GM10248 (cell line): ENCODE results near the gene TMEM19.

Experiments used
- CTCF ChIA-PET: fragments of 300-600 bp; sonication (Branson Sonifier 250); formaldehyde crosslinking; extraction: SDS; loops from one replicate; lab custom pipeline; 2021; ENCODE audit warnings: antibody characterized with exemption; lab: Yijun Ruan, JAX
- POLR2A ChIA-PET: fragments of 350-650 bp; sonication (Branson Sonifier 250); formaldehyde crosslinking; extraction: SDS; loops from one replicate; lab custom pipeline; 2020; ENCODE audit warnings: antibody characterized with exemption; lab: Yijun Ruan, JAX
- DNase-seq: peaks from one replicate; pipeline ENCODE4 v3.0.0; 2012; ENCODE audit errors: extremely low spot score
- TF ChIP-seq, protein P1 (sequence below): IDR thresholded peaks from 2 replicates; pipeline ENCODE4 v1.5.1; 2012; ENCODE audit warnings: mild to moderate bottlenecking, low read depth; ENCODE audit errors: extremely low read depth, missing control alignments, control extremely low read depth

TMEM19 gene

DNA sequence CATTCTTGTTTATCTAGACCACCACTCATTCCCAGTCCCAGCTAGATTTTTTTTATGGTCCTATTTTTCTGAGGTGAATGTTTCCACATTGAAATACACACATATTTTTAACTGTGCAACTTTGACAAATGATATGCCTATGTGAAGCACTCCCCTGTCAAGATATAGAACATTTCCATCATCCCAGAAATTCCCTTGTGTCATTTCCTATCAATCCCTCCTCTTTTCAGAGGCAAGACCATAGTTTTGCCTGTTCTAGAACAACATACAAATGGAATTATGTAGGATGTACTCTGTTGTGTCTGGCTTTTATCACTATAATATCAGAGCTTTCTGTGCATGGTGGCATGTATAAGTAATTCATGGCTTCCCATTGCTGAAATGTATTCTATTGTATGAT is 32.7 kb downstream of the TMEM19 start:
- no peak for DNase-seq
- CTCF ChIA-PET: interaction anchor here (0.7 to 3.3 kb wide), 3 partner anchors 10 to 28 kb away, joined by 3 to 10 read pairs (median 4); no protein-coding TSS in a partner anchor
- POLR2A ChIA-PET: no interaction called here
- TF ChIP-seq, protein P1, sequence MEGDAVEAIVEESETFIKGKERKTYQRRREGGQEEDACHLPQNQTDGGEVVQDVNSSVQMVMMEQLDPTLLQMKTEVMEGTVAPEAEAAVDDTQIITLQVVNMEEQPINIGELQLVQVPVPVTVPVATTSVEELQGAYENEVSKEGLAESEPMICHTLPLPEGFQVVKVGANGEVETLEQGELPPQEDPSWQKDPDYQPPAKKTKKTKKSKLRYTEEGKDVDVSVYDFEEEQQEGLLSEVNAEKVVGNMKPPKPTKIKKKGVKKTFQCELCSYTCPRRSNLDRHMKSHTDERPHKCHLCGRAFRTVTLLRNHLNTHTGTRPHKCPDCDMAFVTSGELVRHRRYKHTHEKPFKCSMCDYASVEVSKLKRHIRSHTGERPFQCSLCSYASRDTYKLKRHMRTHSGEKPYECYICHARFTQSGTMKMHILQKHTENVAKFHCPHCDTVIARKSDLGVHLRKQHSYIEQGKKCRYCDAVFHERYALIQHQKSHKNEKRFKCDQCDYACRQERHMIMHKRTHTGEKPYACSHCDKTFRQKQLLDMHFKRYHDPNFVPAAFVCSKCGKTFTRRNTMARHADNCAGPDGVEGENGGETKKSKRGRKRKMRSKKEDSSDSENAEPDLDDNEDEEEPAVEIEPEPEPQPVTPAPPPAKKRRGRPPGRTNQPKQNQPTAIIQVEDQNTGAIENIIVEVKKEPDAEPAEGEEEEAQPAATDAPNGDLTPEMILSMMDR: no peak

DNA sequence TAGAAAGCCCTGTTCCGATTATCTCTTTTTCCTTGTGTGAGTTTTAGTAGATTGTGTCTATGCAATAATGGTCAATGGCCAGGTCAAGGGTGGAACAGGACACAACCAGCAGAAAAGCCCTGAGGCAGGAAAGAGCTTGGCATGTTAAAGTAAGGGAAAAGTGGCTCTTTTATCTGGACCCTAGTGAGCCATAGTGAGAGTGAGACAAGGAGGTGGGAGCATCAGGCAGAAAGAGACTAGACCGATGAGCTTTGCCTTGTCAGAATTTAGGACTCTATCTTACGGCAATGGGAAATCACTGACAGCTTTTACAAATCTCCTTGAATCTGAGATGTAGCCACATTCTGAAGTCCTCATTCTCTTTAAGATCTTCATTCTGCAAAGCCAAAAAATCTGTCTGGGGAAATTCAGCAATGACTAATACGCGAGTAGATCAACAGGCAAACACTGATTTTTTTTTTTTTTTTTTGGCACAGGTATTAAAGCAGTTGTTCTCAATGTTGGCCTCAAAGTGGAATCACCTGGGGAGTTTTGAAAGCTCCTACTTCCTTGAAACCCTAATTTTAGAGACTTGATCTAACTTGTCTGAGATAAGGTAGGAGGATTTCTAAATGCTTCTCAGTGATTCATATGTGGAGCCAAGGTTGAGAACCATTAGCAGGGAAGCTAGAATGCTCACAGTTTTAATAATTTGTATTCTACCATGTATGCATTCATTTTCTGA is 33.9 kb downstream of the TMEM19 start:
- TF ChIP-seq, protein P1: no peak
- no peak for DNase-seq
- ChIA-PET CTCF (interaction anchor here (0.7 to 3.3 kb wide), 3 partner anchors 12 to 82 kb away, joined by 3 to 10 read pairs (median 3); partner anchors contain the start of gene TMEM19), POLR2A (interaction anchor here (0.6 kb wide), 1 partner anchor 1820 kb away, joined by 6 read pairs; no protein-coding TSS in a partner anchor)

DNA sequence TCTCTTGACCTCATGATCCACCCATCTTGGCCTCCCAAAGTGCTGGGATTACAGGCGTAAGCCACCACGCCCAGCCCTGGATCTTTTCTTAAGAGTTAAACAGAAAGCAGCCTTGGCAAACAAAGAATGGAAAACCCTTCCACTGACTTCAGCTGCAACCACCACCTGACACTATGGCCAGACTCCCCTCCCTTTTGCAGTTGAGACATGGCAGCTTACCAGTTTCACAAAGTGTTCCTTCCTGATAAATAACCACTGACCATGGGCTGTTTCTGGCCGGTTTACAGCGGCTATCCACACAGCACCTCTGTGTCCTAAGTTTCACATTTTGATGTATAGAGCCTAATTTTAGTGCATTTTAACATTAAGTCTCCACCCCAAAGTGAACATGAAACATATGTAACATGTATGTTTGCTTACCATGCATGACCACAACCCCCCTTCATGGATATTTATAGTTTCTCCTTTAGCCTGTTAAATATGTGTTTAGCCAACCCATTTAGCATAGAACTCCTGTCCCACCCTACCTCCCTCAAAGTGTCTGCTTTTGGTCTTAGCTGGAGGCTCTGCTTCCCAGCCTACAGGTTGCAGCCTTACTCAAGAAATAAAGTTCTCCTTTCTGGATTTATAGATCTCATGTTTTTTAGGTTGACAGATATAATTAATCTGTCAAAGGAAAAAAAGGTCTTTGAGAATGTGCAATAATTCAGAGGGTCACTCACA is 36.1 kb downstream of the TMEM19 start:
- ChIA-PET POLR2A (no interaction called here), CTCF (interaction anchor here (1.5 kb wide), 1 partner anchor 12 kb away, joined by 3 read pairs; no protein-coding TSS in a partner anchor)
- DNase-seq: no peak
- TF ChIP-seq, protein P1: no peak

DNA sequence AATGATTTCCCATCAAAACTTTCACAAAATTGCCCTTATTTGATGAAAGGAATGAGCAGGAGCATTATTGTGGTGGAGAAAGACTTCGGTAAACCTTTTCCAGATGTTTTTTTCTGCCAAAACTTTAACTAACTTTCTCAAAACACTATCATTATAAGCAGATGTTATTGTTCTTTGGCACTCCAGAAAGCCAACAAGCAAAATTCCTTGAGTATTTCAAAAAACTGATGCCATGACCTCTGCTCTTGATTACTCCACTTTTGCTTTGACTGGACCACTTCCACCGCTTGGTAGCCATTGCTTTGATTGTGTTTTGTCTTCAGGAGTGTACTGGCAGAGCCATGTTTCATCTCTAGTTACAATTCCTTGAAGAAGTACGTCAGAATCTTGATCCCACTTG is 39.1 kb downstream of the TMEM19 start:
- POLR2A ChIA-PET: no interaction called here
- TF ChIP-seq, protein P1: no peak
- CTCF ChIA-PET: no interaction called here
- DNase-seq: no peak

DNA sequence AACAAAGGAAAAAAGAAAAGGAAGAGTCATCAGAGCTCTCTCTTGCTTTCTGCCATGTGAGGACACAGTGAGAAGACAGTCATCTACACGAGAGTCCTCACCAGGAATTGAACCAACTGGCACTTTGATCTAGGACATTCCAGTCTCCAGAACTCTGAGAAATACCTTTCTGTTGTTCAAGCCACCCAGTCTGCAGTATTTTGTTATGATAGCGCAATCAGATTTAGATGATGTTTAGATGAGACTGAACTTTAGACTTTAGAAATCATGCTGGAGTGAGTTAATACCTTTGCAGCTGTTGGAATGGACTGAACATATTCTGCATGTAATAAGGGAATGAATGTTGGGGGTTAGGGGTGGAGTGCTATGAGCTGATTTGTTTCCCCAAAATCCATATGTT is 40.7 kb downstream of the TMEM19 start:
- ChIA-PET CTCF (interaction anchor here (1.3 to 1.9 kb wide), 2 partner anchors 21 to 23 kb away, joined by 4 read pairs; no protein-coding TSS in a partner anchor), POLR2A (no interaction called here)
- no peak for DNase-seq
- TF ChIP-seq, protein P1: no peak

DNA sequence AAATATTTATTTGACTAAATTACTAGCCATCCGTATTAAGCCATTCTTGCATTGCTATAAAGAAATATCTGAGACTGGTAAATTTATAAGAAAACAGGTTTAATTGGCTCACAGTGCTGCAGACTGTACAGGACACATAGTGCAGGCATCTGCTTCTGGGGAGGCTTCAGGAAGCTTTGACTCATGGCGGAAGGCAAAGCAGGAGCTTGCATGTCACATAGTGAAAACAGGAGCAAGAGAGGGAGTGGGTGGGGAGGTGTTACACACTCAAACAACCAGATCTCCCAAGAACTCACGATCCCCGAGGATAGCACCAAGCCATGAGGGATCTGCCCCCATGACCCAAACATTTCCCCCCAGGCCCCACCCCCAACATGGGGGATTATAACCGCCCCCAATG is 42.1 kb downstream of the TMEM19 start:
- POLR2A ChIA-PET: no interaction called here
- CTCF ChIA-PET: no interaction called here
- no peak for DNase-seq
- TF ChIP-seq, protein P1: no peak
